Epithelial cell of esophagus (primary cell): ENCODE measurements around the gene FBXL17.
A peak's percentile ranks its signal among the peaks of the same experiment; 100 is the strongest.

ENCODE experiments used
- DNase-seq: peaks from one replicate; pipeline ENCODE4 v3.0.0; 2010; ENCODE audit warnings: low read depth
- H3K4me3 ChIP-seq: 2 replicates; pipeline ENCODE4 v1.5.1; 2011; ENCODE audit warnings: mild to moderate bottlenecking, low read length, control low read depth
- TF ChIP-seq, protein P1 (sequence below): IDR thresholded peaks from 2 replicates; pipeline ENCODE4 v1.5.1; 2011; ENCODE audit warnings: low read depth, mild to moderate bottlenecking, low read length, control low read depth, inconsistent platforms; ENCODE audit not compliant: insufficient read depth; ENCODE audit errors: missing control alignments

Gene FBXL17

DNA sequence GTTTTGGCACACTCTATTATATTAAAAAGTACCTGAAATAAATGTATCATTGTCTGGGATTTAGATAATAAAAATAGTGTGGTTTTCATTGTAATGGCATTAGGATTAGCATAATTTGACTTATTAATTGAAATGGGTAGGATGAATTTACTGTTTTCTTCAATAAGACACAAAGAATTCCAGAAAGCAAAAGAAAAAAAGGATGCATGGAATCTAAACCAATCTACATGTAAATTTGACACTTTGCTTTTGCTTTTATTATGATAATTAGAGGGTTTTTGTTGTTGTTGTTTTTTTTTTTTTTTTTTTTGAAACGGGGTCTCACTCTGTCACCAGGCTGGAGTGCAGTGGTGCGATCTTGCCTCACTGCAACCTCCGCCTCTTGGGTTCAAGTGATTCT, 406.3 kb downstream of the FBXL17 start:
- DNase-seq: no peak
- no peak overlapping the region for H3K4me3 ChIP-seq
- TF ChIP-seq, protein P1, sequence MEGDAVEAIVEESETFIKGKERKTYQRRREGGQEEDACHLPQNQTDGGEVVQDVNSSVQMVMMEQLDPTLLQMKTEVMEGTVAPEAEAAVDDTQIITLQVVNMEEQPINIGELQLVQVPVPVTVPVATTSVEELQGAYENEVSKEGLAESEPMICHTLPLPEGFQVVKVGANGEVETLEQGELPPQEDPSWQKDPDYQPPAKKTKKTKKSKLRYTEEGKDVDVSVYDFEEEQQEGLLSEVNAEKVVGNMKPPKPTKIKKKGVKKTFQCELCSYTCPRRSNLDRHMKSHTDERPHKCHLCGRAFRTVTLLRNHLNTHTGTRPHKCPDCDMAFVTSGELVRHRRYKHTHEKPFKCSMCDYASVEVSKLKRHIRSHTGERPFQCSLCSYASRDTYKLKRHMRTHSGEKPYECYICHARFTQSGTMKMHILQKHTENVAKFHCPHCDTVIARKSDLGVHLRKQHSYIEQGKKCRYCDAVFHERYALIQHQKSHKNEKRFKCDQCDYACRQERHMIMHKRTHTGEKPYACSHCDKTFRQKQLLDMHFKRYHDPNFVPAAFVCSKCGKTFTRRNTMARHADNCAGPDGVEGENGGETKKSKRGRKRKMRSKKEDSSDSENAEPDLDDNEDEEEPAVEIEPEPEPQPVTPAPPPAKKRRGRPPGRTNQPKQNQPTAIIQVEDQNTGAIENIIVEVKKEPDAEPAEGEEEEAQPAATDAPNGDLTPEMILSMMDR: no peak

DNA sequence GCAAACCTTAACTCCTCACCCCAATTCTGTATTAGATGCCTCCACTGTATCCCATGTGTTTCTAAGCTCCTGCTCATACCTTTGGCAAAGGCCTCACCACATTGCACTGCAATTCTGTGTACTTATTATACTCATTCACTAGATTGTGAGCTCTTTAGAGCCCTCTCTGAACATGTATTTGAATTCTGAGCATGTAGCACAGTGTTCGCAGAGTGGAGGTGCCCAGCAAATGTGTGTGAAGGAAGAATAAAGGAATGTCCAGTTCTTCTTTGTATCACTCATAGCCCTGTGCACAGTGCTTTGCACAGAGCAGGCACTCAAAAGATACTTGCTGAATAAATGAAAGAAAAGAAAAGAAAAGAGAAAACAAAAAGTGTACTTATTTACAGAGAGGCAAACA, 410.1 kb downstream of the FBXL17 start:
- no peak overlapping the region for H3K4me3 ChIP-seq
- TF ChIP-seq, protein P1: no peak
- no peak for DNase-seq

GRCh38 chr5:107969847-107970246, 412.1 kb downstream of the FBXL17 start:
- TF ChIP-seq, protein P1: no peak
- peak; percentile 9 for DNase-seq
- no peak overlapping the region for H3K4me3 ChIP-seq

DNA sequence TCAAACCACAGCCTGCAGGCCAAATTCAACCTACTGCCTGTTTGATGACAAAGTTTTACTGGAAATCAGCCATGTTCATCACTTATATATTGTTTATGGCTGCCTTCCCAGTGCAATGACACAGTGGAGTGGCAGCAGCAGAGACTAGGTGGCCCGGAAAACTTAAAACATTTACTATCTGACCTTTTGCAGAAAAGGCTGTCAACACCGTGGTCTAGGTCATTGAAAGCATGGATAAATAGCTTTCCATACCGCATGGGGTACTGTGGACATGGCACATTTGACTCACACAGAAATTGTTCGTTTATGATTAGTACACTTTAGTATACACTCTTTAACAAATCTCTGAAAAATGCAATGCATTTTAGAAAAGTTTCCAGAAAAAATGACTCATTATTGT, 412.9 kb downstream of the FBXL17 start:
- DNase-seq: peak; percentile 30
- TF ChIP-seq, protein P1: no peak
- H3K4me3 ChIP-seq: no peak overlapping the region

GRCh38 chr5:107968406-107968843, 413.5 kb downstream of the FBXL17 start:
- TF ChIP-seq, protein P1: no peak
- no peak overlapping the region for H3K4me3 ChIP-seq
- no peak for DNase-seq

- no peak for DNase-seq
- no peak overlapping the region for H3K4me3 ChIP-seq
- TF ChIP-seq, protein P1: no peak
These were observed 415.7 kb downstream of the FBXL17 start for GRCh38 chr5:107966201-107966600.

DNA sequence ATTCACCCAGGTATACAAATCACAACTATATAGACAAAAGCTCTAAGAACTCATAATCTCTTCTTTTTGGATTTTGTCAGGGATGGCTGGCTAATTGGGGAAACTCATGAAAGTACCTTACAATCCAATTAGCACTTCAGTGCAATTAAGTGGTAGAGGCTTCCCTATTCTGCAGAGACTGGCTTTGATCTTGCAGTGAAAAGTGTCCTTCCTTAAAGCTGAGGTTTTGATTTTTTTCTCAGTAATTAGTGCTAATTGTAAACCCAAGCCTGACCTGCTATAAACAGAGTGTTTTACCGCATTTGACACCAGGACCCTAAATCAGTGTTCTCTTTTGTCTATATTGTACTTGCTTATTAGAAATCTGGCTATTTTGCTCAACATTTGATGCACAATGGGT, 417.2 kb downstream of the FBXL17 start:
- H3K4me3 ChIP-seq: no peak overlapping the region
- TF ChIP-seq, protein P1: no peak
- DNase-seq: no peak
